ENCODE measurements around the gene SVEP1.

- no peak for TF ChIP-seq POLR2AphosphoS5 (IDR thresholded peaks at IDR 0.05; ENCODE audit: low read depth, low read length)
- TF ChIP-seq TAF1 (IDR thresholded peaks at IDR 0.05; ENCODE audit: borderline replicate concordance, insufficient read depth, low read length): no peak
Measured at GRCh38 chr9:110623462-110624025, 44.0 kb upstream of the SVEP1 start.
